Transverse colon (tissue), 3 donors: ENCODE measurements around the gene OVCH1.
A peak's percentile ranks its signal among the peaks of the same experiment; 100 is the strongest.

Experiments
- EP300 ChIP-seq: sonication (generic); formaldehyde crosslinking; IDR thresholded peaks from one replicate; pipeline ENCODE4 v1.6.1; 2017; ENCODE audit warnings: antibody characterized with exemption, low read depth
- POLR2A ChIP-seq: fragments of 450-650 bp; IDR thresholded peaks from one replicate; pipeline ENCODE4 v1.6.1; 2016; ENCODE audit warnings: antibody characterized with exemption, mild to moderate bottlenecking, moderate library complexity
- TF ChIP-seq, protein P1 (sequence below), 5 experiments: fragments of 200-600 bp in 3 of 5; fragments of 450-650 bp in 2 of 5; sonication (generic) in 3 of 5; IDR thresholded peaks; 1 replicate in 2 of 5; 2 replicates in 3 of 5; pipeline ENCODE4 v1.5.1; 2016 to 2017; ENCODE audit warnings: antibody characterized with exemption in 5 of 5, inconsistent platforms in 3 of 5, mild to moderate bottlenecking in 2 of 5, moderate library complexity in 1 of 5

DNA sequence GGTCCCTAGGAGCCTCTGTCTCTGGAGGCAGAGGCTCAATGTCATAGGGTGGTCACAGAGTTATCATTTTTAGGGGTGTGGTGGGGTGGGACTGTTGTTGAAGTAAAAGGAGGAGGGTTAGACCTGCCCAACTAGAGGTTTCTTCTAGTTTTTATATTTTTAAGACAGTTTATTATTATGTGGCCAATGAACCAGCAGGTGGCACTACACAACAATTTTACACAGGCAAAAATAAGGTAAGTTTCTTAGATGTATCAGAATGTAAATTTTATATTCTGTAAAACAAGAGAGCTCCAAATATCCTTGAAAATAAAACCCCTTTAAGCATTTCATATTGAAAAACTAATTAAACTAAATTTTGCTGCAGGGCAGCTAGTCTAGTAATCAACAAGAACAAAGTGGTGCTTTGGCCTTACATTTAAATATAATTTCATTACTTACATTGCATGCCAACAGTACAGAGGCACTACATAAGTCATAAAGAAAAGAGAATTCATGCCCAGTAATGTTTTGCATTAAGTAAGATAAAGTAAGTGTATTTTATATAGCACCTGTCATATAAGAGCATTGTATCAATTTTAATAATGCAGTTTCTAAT, 22.2 kb upstream of the OVCH1 start:
- TF ChIP-seq POLR2A = no peak
- TF ChIP-seq, protein P1, sequence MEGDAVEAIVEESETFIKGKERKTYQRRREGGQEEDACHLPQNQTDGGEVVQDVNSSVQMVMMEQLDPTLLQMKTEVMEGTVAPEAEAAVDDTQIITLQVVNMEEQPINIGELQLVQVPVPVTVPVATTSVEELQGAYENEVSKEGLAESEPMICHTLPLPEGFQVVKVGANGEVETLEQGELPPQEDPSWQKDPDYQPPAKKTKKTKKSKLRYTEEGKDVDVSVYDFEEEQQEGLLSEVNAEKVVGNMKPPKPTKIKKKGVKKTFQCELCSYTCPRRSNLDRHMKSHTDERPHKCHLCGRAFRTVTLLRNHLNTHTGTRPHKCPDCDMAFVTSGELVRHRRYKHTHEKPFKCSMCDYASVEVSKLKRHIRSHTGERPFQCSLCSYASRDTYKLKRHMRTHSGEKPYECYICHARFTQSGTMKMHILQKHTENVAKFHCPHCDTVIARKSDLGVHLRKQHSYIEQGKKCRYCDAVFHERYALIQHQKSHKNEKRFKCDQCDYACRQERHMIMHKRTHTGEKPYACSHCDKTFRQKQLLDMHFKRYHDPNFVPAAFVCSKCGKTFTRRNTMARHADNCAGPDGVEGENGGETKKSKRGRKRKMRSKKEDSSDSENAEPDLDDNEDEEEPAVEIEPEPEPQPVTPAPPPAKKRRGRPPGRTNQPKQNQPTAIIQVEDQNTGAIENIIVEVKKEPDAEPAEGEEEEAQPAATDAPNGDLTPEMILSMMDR (IDR thresholded peaks at IDR 0.05) = peak; percentile 47 to 66 (median 50)
- no peak for TF ChIP-seq EP300
